Measurements from ENCODE around the gene RAB7A.

RAB7A gene

GRCh38 chr3:128804811-128805155, 78.8 kb downstream of the RAB7A start:
- Histone ChIP-seq H3K9me2 (replicated peaks; ENCODE audit: insufficient read depth, low read length) (no peaks in the 10 kb centered on the region), H3K27me3 (ENCODE audit: low read length) (no peaks in the 10 kb centered on the region), H3K79me2 (ENCODE audit: insufficient read depth, low read length) (no peaks in the 10 kb centered on the region), H3K9me3 (ENCODE audit: insufficient read depth, low read length) (no peaks in the 10 kb centered on the region), H3F3A (ENCODE audit: insufficient read depth) (no peaks in the 10 kb centered on the region), H3K27ac (ENCODE audit: low read depth, low read length) (no peak overlapping the region), H2AFZ (ENCODE audit: low read depth, low read length, severe bottlenecking) (no peak overlapping the region), H3K9ac (ENCODE audit: low read length) (no peak overlapping the region), H3K36me3 (ENCODE audit: low read length) (peaks cover 8% of the 10 kb centered on the region; the same call in 1 of the 2 replicates), H3K4me2 (ENCODE audit: low read depth, low read length, poor library complexity, severe bottlenecking) (no peak overlapping the region), H4K20me1 (ENCODE audit: low read depth, low read length) (no peaks in the 10 kb centered on the region), H3K4me3 (ENCODE audit: insufficient read depth, low read length, poor library complexity, severe bottlenecking) (no peak overlapping the region)
- TF ChIP-seq EZH2phosphoT487 (conservative IDR thresholded peaks at IDR 0.05; ENCODE audit: low read length) (no peak), CTCF (IDR thresholded peaks at IDR 0.05; ENCODE audit: insufficient read depth, low read length, poor library complexity, severe bottlenecking) (no peak)

GRCh38 chr3:128805772-128806171, 79.8 kb downstream of the RAB7A start:
- peaks cover 7% of the 10 kb centered on the region; the same call in 1 of the 2 replicates for H3K36me3 ChIP-seq (ENCODE audit: low read length)
- no peaks in the 10 kb centered on the region for H3K9me2 ChIP-seq (replicated peaks; ENCODE audit: insufficient read depth, low read length)
- no peak overlapping the region for H3K4me3 ChIP-seq (ENCODE audit: insufficient read depth, low read length, poor library complexity, severe bottlenecking)
- no peak overlapping the region for H2AFZ ChIP-seq (ENCODE audit: low read depth, low read length, severe bottlenecking)
- no peak overlapping the region for H3K9ac ChIP-seq (ENCODE audit: low read length)
- no peaks in the 10 kb centered on the region for H3K9me3 ChIP-seq (ENCODE audit: insufficient read depth, low read length)
- H3K4me2 ChIP-seq (ENCODE audit: low read depth, low read length, poor library complexity, severe bottlenecking): no peak overlapping the region
- H3K27me3 ChIP-seq (ENCODE audit: low read length): no peaks in the 10 kb centered on the region
- H3K27ac ChIP-seq (ENCODE audit: low read depth, low read length): no peak overlapping the region
- H4K20me1 ChIP-seq (ENCODE audit: low read depth, low read length): no peaks in the 10 kb centered on the region
- no peak for TF ChIP-seq CTCF (IDR thresholded peaks at IDR 0.05; ENCODE audit: insufficient read depth, low read length, poor library complexity, severe bottlenecking)
- no peak for TF ChIP-seq EZH2phosphoT487 (conservative IDR thresholded peaks at IDR 0.05; ENCODE audit: low read length)
- H3K79me2 ChIP-seq (ENCODE audit: insufficient read depth, low read length): no peaks in the 10 kb centered on the region
- no peaks in the 10 kb centered on the region for H3F3A ChIP-seq (ENCODE audit: insufficient read depth)

GRCh38 chr3:128806588-128806987, 80.6 kb downstream of the RAB7A start:
- H3K27me3 ChIP-seq (ENCODE audit: low read length): no peaks in the 10 kb centered on the region
- H3K9me3 ChIP-seq (ENCODE audit: insufficient read depth, low read length): no peaks in the 10 kb centered on the region
- no peak overlapping the region for H2AFZ ChIP-seq (ENCODE audit: low read depth, low read length, severe bottlenecking)
- H3K9ac ChIP-seq (ENCODE audit: low read length): no peak overlapping the region
- no peak for TF ChIP-seq EZH2phosphoT487 (conservative IDR thresholded peaks at IDR 0.05; ENCODE audit: low read length)
- TF ChIP-seq CTCF (IDR thresholded peaks at IDR 0.05; ENCODE audit: insufficient read depth, low read length, poor library complexity, severe bottlenecking): no peak
- no peaks in the 10 kb centered on the region for H4K20me1 ChIP-seq (ENCODE audit: low read depth, low read length)
- no peak overlapping the region for H3K4me3 ChIP-seq (ENCODE audit: insufficient read depth, low read length, poor library complexity, severe bottlenecking)
- H3K9me2 ChIP-seq (replicated peaks; ENCODE audit: insufficient read depth, low read length): no peaks in the 10 kb centered on the region
- peaks cover 12% of the 10 kb centered on the region; the same call in 1 of the 2 replicates for H3K36me3 ChIP-seq (ENCODE audit: low read length)
- no peak overlapping the region for H3K4me2 ChIP-seq (ENCODE audit: low read depth, low read length, poor library complexity, severe bottlenecking)
- no peak overlapping the region for H3K27ac ChIP-seq (ENCODE audit: low read depth, low read length)
- no peaks in the 10 kb centered on the region for H3K79me2 ChIP-seq (ENCODE audit: insufficient read depth, low read length)
- no peaks in the 10 kb centered on the region for H3F3A ChIP-seq (ENCODE audit: insufficient read depth)

Data from SU-DHL-6 (cell line).